HepG2 (cell line): Measurements from ENCODE around the gene GSTA1. TPM values are rescaled to one million over a fixed set of nuclear protein-coding genes. Genes with fewer than 3 reads are reported as not detected.

Source experiments
- ELF3 ChIP-seq: IDR thresholded peaks from 2 replicates; pipeline ENCODE4 v1.6.1; 2016; ENCODE audit warnings: missing genetic modification reagents, missing compliant biosample characterization
- HNF4A ChIP-seq: sonication (generic); formaldehyde crosslinking; IDR thresholded peaks from 2 replicates; pipeline ENCODE4 v1.4.0; 2020; ENCODE audit warnings: missing genetic modification reagents
- JARID2 ChIP-seq: sonication (generic); formaldehyde crosslinking; IDR thresholded peaks from 2 replicates; pipeline ENCODE4 v1.8.1; 2023; ENCODE audit warnings: missing genetic modification reagents, inconsistent platforms; ENCODE audit not compliant: insufficient replicate concordance
- ONECUT2 ChIP-seq: sonication (generic); formaldehyde crosslinking; IDR thresholded peaks from 2 replicates; pipeline ENCODE4 v1.4.0; 2020; ENCODE audit warnings: missing genetic modification reagents
- RAD51 ChIP-seq: fragments of 450-650 bp; IDR thresholded peaks from 2 replicates; pipeline ENCODE4 v1.6.1; 2016; ENCODE audit warnings: borderline replicate concordance
- ZBTB4 ChIP-seq: sonication (generic); formaldehyde crosslinking; IDR thresholded peaks from 2 replicates; pipeline ENCODE4 v1.4.0; 2020; ENCODE audit warnings: missing genetic modification reagents, mild to moderate bottlenecking, borderline replicate concordance
- ZBTB49 ChIP-seq: sonication (generic); formaldehyde crosslinking; IDR thresholded peaks from 2 replicates; pipeline ENCODE4 v1.4.0; 2020; ENCODE audit warnings: missing genetic modification reagents, borderline replicate concordance
- ZNF101 ChIP-seq: sonication (generic); formaldehyde crosslinking; IDR thresholded peaks from 2 replicates; pipeline ENCODE4 v1.4.0; 2020; ENCODE audit warnings: mild to moderate bottlenecking, low read depth, missing genetic modification reagents, borderline replicate concordance
- ZNF253 ChIP-seq: sonication (generic); formaldehyde crosslinking; IDR thresholded peaks from 2 replicates; pipeline ENCODE4 v1.8.0; 2022; ENCODE audit warnings: mild to moderate bottlenecking, missing genetic modification reagents, borderline replicate concordance
- ZNF260 ChIP-seq: sonication (generic); formaldehyde crosslinking; IDR thresholded peaks from 2 replicates; pipeline ENCODE4 v1.4.0; 2020; ENCODE audit warnings: missing genetic modification reagents, low read depth, mild to moderate bottlenecking, borderline replicate concordance
- ZNF274 ChIP-seq: sonication (generic); formaldehyde crosslinking; IDR thresholded peaks from 2 replicates; pipeline ENCODE4 v1.5.1; 2020; ENCODE audit warnings: mild to moderate bottlenecking, missing genetic modification reagents
- ZNF414 ChIP-seq: sonication (generic); formaldehyde crosslinking; IDR thresholded peaks from 2 replicates; pipeline ENCODE4 v1.5.0; 2020; ENCODE audit warnings: missing genetic modification reagents
- ZNF597 ChIP-seq: sonication (generic); formaldehyde crosslinking; IDR thresholded peaks from 2 replicates; pipeline ENCODE4 v1.5.0; 2020; ENCODE audit warnings: missing genetic modification reagents
- ZNF670 ChIP-seq: sonication (generic); formaldehyde crosslinking; IDR thresholded peaks from 2 replicates; pipeline ENCODE4 v1.8.0; 2022; ENCODE audit warnings: mild to moderate bottlenecking, missing genetic modification reagents, borderline replicate concordance
- polyA plus RNA-seq, 8 experiments: library from polyadenylated mRNA; depleted of rRNA in 3 of 8; stranded (reverse) in 7 of 8; unstranded in 1 of 8; fragments of >200 nt; fragmentation: Illumina TruSeq in 4 of 8; extraction: Trizol in 4 of 8; gene quantifications; 2 replicates each; pipeline versions ENCODE4 v1.2.1 to v1.2.3, GENCODE V29; 2011 to 2016; ENCODE audit warnings: low read depth in 4 of 8, missing spikeins in 1 of 8, mixed read lengths in 1 of 8; ENCODE audit not compliant: insufficient read depth in 1 of 8
- total RNA-seq, 5 experiments: library from RNA; depleted of rRNA; stranded (reverse); fragments of >200 nt; fragmentation: Illumina TruSeq; extraction: Trizol; gene quantifications; 2 replicates each; pipeline ENCODE4 v1.2.3, GENCODE V29; 2016; ENCODE audit warnings: low read depth in 1 of 5
- TF ChIP-seq, protein P1 (sequence below): sonication (generic); formaldehyde crosslinking; IDR thresholded peaks from 2 replicates; pipeline ENCODE4 v1.4.0; 2020; ENCODE audit warnings: mild to moderate bottlenecking, low read depth, missing genetic modification reagents
- TF ChIP-seq, protein P2 (sequence below): sonication (generic); formaldehyde crosslinking; IDR thresholded peaks from 2 replicates; pipeline ENCODE4 v1.9.0; 2021; ENCODE audit warnings: missing genetic modification reagents, borderline replicate concordance

The GSTA1 gene
- total and polyA plus RNA-seq, 2 of the 13 experiments (the other 11 are each of a cell fraction or from before 2014, with no cell fraction given), result 6.2 to 282 TPM

DNA sequence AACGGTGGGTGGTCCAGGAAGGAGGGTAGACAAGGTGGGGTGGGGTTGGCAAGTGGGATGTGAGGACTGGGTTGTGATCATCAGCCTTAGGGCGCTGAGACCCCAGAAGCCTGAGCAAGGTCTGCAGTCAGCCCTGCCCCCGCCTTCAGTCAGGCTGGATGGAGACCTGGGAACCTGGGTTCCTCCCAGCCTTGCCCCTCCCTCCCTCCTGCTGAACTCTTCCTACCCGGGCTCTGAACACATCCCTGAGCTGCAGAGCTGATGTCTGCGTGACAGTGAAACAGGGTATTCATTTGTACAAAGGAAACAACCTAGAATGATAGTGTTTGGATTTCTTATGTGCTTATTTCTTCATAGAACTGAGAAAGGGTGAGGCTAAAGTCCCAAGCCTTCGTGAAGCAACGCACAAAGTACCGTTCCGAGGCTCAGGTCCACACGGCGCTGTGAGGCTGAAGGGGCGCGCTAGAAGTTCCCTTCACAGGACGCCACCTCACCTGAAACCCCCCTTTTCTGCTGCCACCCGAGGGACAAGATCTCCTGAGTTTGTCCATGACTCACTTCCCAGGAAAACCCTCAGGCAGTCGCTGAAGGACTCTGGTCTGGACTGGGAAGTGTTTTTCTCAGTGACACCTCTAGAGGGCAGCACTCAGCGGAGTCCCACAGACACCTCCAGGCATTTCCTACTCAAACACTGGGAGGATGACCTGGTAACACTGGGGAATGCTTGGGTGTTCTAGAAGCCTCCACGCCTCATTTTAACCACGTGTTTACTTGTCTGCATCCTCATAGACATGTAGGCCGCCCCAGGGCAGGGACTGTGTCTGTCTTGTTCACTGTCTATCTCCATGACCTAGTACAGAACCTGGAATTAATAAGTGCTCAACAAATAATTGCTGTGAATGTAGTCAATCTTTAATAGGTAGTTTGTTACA, 35.8 kb upstream of the GSTA1 start (continued):
- TF ChIP-seq ELF3 (CRISPR knock-in tag), result peak; percentile 61; the same call in 1 of the 2 replicates
- TF ChIP-seq ZNF101, result no peak
- no peak for TF ChIP-seq ZNF597 (CRISPR knock-in tag)
- TF ChIP-seq ZBTB4 (CRISPR knock-in tag), result no peak
- TF ChIP-seq HNF4A (CRISPR knock-in tag), result peak; percentile 44
- 0 out of 2 replicates have a peak, but pooled peaks have one; percentile 11 for TF ChIP-seq ONECUT2 (CRISPR knock-in tag)
- TF ChIP-seq, protein P1, sequence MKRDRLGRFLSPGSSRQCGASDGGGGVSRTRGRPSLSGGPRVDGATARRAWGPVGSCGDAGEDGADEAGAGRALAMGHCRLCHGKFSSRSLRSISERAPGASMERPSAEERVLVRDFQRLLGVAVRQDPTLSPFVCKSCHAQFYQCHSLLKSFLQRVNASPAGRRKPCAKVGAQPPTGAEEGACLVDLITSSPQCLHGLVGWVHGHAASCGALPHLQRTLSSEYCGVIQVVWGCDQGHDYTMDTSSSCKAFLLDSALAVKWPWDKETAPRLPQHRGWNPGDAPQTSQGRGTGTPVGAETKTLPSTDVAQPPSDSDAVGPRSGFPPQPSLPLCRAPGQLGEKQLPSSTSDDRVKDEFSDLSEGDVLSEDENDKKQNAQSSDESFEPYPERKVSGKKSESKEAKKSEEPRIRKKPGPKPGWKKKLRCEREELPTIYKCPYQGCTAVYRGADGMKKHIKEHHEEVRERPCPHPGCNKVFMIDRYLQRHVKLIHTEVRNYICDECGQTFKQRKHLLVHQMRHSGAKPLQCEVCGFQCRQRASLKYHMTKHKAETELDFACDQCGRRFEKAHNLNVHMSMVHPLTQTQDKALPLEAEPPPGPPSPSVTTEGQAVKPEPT (CRISPR knock-in tag), result peak; percentile 40; the same call in 1 of the 2 replicates
- TF ChIP-seq JARID2, result no peak
- TF ChIP-seq, protein P2, sequence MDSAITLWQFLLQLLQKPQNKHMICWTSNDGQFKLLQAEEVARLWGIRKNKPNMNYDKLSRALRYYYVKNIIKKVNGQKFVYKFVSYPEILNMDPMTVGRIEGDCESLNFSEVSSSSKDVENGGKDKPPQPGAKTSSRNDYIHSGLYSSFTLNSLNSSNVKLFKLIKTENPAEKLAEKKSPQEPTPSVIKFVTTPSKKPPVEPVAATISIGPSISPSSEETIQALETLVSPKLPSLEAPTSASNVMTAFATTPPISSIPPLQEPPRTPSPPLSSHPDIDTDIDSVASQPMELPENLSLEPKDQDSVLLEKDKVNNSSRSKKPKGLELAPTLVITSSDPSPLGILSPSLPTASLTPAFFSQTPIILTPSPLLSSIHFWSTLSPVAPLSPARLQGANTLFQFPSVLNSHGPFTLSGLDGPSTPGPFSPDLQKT (CRISPR knock-in tag), result no peak
- TF ChIP-seq ZBTB49 (CRISPR knock-in tag), result peak; percentile 72; the same call in 1 of the 2 replicates
- no peak for TF ChIP-seq ZNF260 (CRISPR knock-in tag)
- TF ChIP-seq ZNF670 (CRISPR knock-in tag), result peak; percentile 57; the same call in 1 of the 2 replicates
- TF ChIP-seq ZNF253 (CRISPR knock-in tag), result no peak
- TF ChIP-seq ZNF274 (CRISPR knock-in tag), result peak; percentile 79; the same call in 1 of the 2 replicates
- TF ChIP-seq RAD51, result no peak
- TF ChIP-seq ZNF414 (CRISPR knock-in tag), result no peak
